Stimulated activated CD4-positive, alpha-beta T cell treated with anti-CD3 and anti-CD28 coated beads, Interleukin-2, amount 100 ng/mL, for 24 hours (primary cell): ENCODE results near the gene NFASC.

ENCODE experiments used
- DNase-seq, 2 donors: peaks; one replicate each; pipeline ENCODE4 v3.0.0-alpha.2; 2020

NFASC gene

DNA sequence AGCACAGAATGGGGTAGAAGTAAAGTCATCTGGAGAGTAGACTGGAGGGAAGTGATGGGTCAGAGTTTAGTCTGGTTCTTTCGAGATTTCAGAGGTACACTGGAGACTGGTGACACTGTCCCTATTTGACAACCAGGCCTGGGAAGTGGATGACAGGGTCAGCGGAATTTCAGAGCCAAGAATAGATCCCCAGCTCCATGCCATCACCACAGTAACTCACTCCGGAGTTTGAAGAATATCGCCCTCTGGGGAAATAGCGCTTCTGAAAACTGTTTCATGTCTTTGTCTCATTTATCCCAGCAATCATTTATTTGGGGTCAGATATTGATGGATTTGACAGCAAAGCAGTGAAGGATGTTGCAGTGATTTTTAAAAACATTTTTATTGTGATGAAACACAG is 7.6 kb upstream of the NFASC start:
- DNase-seq: no peak

DNA sequence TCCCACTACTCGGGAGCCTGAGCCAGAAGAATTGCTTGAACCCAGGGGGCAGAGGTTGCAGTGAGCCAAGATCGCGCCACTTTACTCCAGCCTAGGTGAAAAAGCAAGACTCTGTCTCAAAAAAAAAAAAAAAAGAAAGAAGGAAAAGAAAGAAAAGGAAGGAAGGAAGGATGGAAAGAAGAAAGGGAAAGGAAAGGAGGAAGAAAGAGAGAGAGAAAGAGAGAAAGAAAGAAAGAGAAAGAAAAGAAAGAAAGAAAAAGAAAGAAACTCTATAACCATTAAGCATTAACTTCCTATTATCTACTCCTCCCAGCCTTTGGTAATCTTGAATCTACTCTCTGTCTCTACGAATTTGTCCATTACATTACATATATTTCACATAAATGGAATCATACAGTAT is 6.9 kb upstream of the NFASC start:
- no peak for DNase-seq

DNA sequence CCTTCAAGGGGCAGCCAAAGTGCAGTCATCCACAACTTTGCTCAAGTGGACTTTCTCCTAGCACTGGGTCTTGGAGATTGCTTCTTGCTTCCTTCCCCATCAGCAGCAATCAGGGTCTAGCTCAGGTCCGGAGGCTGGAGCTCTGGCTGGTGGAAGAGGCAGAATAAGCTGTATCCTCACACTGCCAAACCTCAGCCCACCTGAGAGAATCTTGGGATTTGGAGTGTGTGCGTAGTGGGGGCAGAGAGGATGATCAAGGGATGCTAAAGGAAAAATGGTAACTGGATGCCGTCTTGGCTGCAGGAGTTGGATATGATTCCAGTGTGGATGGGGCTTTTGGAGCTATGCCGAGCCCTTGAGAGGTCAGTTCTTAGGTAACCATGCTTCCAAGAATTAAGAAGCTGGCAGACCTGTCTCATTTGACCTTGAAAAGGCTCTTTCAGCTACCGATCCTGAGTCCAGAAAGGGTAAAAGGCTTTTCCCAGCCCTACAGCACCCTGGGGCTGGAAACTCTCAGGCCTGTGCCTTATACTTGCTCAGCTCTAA is 4.5 kb upstream of the NFASC start:
- DNase-seq: no peak

DNA sequence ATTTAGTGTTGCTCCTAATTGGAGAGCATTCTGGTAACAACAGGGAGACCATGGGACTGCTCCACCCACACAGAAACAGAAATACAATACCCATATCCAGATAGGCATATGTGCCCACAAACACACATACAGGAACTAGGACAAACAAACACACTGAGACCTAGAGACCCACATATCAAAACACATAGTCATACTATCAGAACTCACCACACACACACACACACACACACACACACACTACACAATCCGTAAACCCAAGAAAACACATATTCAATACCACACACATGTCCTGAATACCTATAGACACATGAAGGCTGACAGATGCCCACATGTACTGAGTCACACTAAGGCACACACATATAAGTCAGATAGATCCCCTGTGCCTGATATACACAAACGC is 3.5 kb upstream of the NFASC start:
- no peak for DNase-seq

DNA sequence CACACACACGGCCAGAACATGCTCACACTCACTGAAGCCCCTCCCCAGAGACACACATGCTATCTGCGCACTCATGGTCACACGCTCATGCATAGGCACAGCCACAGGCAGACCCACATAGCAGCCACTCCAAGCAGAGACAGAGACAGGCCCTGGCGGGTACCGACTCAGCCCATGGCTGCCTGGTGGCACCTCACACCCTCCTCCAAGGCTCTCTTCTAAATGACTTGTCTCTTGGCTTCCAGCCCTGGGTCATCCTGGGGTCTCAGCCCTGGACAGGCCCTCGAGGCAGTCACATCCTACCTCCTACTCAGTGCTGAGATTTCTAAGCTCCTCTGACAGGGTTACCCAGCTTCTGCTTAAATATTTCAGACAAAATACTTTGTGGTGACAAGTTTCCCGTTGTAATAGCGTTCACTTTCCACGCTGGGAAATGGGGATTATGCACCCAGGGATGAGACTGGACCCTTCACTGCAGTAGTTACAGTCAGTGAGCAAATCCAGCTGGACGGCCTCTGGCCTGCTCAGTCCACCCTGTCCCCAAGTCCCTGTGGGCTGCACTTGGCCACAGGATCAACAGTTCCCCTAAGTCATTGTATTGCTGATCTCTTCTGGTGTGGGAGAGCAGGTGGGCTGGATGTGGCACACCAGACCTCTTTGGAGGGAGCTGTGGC is 2.9 kb upstream of the NFASC start:
- DNase-seq: no peak

DNA sequence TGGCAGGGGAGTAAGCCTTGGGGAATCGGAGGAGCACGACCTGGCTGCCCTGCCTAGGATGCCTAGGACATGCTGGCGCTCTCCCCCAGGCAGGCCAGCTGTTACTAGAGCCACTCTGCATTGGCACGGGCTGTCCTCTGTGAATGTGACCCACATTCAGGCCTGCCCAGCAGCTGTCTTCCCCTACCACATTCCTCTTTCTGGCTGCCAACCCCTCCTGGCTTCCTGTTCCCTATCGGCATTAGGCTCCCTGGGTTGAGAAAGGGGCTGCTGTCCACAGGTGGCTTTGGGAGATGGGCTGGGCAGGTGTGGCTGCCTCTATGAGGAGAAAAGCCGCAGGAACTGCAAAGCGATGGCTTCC is 2.3 kb upstream of the NFASC start:
- DNase-seq: no peak

DNA sequence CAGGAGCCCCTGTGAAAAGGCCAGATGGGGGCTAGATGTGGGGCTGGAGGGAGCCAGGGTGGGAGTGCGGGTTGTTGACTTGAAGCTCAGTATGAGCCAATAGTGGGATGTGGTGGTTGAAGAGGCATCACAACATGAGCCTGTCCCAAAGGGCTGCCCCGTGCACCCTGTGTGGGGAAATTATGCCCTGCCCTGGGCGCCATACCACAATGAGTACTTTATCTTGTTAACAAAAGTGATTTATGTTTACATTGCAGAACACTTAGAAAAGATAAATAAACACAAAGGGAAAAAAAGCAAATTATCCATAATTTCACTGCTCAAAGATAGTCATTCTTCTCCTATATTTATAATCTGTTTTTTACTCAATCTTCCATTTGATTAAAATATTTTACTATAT is 1.6 kb upstream of the NFASC start:
- DNase-seq: no peak

DNA sequence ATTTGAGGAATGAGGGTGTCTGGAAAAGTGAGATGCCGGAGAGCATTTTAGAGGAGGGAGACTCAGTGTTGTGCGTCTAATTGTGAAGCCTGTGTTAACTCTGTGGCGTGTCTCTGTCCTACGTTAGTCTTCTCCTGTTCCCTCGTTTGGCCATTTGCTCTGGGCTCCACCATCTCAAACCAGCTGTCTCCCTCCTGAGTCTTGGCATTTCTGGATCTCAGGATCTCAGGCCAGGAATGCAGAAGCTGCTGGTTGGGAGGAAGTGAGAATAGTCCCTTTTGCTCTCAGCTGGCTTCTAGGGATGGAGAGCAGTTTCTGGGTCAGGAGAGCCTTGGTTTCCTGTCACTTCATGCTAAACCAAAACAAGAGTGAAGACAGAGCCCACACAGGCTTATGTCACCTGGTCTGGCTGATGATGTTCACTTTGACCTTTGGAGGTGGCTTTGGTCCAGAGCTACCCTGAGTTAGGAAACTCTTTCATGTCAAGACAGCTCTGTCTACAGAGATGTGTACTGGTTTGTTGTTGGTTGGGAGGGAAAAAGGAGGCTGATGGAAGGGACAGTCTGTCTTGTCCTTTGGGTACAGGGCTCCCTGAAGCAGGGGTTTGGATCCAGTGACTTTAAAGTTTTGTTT is 859 bp downstream of the NFASC start:
- DNase-seq: no peak

DNA sequence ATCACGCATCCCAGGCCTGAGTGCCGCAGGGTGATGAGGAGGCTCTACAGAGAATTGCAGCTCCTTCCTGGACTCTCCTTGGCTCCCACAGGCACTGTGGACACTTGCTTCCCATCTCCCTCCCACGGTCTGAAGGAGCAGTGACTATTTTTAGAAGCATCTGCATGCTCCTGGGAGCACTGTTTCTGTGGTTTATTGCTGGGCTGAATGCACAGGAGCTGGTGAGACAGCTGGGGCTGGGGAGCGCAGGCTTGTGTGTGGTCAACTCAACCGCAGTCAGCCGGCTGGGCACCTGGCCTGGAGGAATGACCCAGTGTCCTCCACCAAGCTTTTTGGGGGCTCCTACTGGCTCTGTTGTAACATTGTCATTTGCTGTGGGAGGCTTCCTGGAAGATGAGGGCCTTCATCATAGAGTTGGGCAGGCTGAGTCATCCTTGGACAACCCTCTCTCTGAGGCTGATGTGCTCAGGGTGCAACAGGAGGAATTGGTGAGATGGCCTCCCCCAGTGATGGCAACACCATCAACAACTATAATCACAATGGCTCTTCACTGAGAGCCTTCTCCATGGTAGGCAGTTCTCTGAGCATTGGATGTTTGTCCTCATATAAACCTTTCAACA is 1.7 kb downstream of the NFASC start:
- DNase-seq: no peak

DNA sequence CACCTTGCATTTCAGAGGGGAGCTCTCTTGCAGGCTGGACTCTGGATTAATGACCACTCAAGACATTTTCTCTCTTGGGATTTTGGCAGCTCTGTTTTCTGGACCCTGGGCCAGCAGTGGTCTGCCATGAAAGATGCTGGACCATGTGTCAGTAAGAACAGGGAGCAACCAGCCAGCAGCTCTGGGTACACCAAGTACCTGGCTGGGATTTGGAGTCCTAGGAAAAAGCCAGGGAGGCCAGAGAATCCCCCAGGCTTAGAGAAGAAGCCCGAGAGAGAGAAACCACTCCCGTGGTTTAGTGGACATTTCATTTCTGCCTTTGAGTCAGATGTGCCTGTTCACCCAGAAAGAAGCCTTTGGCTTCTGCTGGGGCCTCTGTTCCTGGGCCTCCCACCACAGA is 2.5 kb downstream of the NFASC start:
- DNase-seq: no peak

DNA sequence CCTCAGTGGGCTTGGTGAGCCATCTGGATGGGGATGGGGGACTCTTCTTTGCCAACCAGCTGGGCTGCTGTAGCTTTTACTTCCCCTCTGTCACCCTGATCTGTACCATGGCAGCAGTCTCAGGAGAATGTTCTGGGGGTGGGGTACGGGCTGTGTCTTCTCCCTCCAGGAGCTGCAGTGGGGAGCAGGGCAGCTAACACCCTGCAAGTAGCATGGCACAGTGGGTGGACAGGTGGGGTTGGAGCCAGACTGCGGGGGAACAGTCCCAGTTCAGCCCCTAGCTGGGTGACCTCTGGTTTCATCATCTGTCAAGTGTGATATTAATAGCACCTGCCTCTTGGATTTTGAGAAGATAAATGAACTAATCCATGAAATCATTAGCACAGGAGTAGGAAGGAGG is 3.1 kb downstream of the NFASC start:
- DNase-seq: no peak

DNA sequence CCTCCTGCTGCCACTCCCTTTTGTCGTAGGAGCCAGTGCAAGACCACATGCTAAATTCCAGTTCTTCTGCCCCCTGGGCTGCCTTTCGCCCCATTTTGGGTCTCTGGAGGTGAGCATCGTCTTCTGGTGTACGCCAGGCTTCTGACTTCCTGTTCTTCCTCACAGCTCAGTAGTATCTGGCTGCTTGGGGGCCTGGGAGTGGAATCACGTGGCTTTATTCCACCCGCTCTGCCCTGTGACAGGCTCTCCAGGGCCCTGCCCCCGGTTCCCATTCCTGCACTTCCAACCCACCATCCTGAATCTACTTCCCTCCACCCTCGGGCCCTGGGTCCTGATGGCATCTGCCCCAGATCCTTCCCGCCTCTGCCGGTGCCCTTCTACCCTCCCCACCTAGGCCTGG is 3.6 kb downstream of the NFASC start:
- no peak for DNase-seq

DNA sequence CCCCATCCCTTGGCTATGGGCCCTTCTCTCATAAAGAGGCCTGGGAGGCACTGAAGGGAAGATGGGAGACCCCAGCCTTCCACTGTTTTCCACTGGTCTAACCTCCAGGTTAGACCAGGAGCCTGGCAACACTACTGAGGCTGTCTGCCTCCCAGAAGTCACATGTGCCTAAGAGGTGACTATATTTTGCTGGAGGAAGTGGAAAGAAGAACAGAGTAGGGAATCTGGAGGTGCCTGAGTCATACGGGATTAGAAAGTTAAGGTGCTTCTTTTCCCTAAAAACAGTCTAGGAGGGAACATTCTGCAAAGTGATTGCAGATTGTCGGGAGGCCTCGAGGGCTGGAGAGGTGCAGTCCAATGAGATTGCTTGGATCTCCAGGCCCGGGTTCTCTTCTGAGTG is 4.6 kb downstream of the NFASC start:
- no peak for DNase-seq

DNA sequence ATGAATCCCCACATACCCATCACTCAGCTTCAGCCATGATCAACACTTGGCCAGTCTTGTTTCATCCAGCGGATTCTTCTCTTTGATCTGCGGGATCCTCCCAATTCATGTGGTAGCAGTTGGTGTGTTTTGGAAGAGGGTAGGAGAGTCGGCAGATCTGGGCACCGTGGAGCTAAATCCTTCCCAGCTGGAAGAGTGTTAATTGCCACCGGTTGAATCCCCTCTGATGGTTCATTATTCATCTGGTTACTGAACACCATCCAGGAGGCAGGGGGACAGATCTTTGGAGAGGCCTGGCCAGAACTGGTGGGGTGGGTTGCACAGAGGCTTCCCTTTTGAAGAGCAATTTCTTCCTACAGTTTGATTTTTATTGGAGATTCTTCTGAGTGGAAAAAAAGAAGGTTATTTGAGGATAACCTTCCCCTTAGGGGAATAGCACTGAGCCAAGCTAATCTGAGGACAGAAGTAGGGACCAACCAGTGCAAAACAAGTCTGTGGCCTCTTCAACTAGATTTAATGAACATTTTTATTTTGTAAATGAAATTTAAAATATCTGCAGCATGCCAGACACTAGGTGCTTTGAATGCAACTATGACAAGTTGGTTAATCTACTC is 8.1 kb downstream of the NFASC start:
- no peak for DNase-seq

DNA sequence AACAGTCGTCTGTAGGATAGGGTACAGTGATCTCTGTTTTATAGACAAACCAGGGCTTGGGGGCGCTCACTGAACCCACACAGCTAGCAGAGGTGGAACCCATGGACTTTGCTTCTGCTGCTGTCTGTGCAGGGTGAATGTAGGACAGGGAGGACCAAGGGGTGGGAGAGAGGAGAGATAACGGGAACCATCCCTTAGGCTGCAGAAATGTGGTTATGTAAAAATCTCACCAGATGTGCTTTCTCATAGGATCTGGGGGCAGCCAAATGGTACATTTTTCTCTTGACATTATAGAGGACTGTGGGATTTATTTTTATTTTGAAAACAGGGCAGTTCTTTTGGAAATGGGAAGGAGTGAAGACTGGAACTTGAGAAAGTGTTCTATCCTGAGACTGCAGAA is 8.7 kb downstream of the NFASC start:
- no peak for DNase-seq

DNA sequence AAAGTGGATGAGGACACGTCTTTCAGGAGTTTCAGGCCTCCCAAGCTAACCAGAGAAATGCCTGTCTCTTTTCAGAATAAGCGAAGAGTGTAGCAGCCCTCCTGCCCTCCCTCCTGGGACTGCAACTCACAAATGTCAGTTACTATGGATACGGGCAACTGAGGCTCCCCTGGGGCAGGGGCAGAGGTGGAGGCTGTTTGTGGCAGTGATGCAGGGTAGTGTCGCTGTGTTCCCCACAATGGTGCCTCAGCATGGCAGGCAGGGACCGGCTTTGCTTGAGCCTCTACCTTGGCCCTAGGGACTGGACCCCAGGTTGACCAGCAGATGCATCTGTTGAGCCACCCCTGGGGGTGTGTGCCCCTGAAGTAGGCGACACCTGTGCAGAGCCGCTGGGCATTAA is 10.2 kb downstream of the NFASC start:
- DNase-seq: no peak

DNA sequence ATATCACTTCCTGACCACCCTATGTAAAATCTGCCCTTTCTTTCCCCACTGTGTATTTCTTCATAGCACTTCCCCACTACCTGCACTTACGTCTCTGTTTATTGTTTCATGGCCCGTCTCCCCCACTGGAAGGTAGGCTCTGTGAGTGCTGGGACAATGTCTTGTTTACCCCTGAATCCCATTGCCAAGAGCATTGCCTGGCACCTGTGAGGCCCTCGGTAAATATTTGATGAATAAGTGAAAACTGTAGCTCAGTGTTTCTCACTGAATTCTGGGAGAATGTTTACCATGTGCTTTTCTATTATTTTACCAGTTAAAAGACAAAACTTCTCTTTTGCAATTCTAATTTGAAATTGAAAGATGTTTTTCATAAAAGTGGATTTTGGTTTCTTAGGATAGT is 11.8 kb downstream of the NFASC start:
- DNase-seq: no peak

DNA sequence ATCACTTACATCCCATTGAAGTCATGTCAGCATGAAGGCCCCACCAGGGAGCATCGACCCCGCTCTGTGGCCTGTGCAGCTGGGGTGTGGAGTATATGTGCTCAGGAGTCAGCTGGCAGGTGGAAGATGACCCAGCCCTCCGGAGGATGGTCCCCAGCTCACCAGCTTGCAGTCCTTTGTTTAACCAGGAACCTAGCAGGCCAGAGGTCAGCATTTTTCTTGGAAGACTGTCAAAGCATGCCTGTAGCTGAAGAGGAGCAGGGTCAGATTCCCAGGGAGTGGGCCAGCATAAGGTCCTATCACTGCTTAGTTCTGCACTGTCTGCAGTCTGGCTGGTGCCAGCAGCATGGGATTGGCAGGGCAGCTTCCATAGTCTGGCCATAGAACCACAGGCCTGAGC is 12.7 kb downstream of the NFASC start:
- DNase-seq: no peak

DNA sequence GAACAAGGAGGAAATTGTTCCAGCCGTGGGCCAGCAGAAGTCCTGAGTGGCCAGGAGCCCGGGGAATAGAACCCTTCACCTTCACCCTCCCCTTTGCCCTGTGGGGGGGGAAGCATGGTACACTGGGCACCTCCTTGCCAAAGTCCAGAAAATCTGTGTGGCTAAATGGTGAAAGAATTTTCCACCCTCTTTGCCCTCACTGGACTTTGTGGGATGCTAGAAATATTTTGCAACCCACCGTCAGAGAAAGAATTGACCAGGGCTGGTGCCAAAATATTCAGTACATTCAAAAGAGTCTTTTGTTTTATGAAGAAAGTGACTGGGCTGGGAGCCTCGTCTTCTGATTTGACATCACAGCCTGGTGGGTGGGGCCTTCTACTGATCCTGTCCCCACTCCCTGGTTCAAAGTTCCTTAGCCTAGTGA is 14.6 kb downstream of the NFASC start:
- no peak for DNase-seq

DNA sequence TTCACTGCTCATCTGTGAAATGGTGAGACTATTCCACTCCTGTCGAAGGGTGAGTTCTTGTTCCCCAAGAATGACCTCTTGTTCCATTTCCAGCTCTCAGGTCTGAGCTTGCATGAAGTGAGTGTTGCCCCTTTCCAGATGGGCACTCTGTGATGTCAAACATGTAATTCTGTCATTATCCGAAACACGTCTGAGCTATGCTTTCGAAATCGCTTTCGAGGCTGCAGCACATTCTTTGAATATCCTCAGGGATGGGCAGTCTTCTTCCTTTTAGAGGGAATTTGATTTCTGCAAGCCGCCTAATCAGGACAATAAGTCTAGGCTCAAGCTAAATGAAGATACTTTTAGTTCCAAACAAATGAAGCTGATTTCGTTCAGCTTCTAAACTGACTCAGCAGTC is 15.1 kb downstream of the NFASC start:
- DNase-seq: no peak

DNA sequence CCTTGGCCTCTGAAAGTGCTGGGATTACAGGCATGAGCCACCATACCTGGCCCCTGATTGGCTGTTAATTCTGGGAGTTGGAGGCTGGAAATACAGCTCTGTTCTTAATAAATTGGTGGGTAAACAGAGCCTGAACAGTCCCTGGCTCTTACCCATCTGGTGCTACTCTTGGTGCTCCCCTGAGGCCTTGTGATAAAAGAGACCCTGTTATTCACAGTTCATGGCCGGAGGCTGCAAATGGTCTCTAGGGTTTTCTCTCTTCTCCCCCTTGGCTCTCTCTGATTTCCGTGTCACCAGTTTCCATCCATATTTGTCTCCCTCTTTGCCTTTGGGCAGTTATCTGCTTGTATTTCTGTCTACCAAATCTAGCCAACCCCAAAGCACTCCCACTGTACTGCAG is 17.2 kb downstream of the NFASC start:
- no peak for DNase-seq

DNA sequence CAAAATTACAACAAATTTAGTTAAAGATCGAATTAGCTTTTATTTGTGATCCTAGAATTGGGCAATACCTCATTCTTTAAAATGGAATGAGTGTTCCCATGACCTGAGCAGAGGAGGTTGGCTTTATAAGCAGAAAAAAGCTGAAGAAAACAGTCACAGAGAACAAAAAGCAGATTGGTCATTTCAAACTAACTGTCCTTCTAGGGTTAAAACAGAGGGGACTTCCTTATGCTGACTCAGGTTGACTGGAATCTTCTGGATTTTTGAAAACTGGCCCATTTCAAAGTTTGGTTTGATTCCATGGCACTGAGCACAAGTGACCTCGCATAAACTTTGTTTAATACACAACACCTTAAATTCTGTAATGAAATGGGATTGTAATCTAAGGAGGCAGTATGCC is 17.6 kb downstream of the NFASC start:
- no peak for DNase-seq

DNA sequence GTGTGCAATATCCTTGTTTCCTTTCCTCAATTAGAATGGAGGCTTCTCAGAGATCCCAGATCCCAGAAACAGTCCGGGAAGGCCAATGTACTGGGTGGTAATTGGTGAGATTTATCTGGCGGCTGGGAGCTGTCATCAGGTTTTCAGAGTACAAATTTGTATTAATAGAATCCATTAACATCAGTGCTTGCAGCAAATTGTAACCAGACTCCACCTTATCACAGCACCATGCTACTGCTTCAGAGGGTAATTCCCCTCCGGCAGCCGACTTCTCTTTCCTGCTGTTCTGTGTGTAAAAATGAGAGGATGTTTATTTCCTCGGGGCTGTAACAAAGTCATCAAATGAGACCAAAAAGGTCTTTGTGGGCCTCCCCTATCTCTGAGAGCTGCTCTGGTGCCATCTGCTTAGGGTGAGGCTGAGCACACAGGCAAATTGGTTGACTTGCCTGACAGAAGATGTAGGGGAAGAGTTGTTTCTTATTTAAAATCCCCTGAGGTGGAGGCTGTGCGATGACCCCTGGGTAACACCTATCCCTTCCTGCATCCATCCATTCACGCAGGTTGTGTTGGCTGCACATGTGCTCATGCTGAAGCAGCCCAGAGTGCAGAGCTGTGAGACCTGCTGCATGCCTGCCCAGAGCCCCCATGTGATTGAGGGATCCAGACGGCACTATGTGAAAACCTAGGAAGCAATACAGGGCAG is 19.2 kb downstream of the NFASC start:
- DNase-seq: no peak

DNA sequence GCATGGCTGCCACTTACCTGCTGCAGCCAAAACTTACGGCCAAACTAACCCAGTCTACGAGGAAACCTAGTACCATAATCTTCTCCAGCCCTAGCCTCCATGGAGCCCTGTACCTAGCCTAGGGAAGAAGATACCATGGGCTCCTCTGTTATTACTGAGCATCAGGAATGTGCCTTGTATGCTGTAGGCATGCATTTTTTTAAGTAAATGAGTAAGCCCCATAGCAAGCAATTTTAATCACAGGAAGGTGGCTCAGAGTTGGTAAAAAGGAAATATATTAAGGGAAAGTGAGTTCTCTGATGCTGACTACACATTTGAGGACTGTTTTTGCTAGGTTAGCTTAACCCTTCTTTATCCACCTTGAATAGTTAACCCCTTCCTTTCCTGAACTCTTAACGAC is 21.2 kb downstream of the NFASC start:
- no peak for DNase-seq
